Activated CD8-positive, alpha-beta T cell treated with anti-CD3 and anti-CD28 coated beads for 36 hours (primary cell): ENCODE results near the gene ARPIN. TPM values are rescaled to one million over a fixed set of nuclear protein-coding genes. Genes with fewer than 3 reads are reported as not detected.
"Not testable (repeated sequence)": the region's sequence is repeated elsewhere in the genome, so short reads cannot be mapped to it uniquely, and the experiment has no call there.

Experiments
- ATAC-seq: fragments of 200-7000 bp; cut with Tn5 transposase; one replicate; pipeline ENCODE4 v1.10.0; 2021; ENCODE audit warnings: mild to moderate bottlenecking, moderate library complexity
- CTCF ChIA-PET: fragments of 350-600 bp; sonication (Branson Sonifier 250); formaldehyde crosslinking; loops from one replicate; lab custom pipeline; 2021; ENCODE audit warnings: antibody characterized with exemption; lab: Charles Lee
- POLR2A ChIA-PET: fragments of 350-600 bp; sonication (Branson Sonifier 250); formaldehyde crosslinking; loops from one replicate; lab custom pipeline; 2021; ENCODE audit warnings: antibody characterized with exemption; lab: Charles Lee
- DNase-seq: peaks from one replicate; pipeline ENCODE4 v3.0.0-alpha.2; 2020
- H3K27ac Mint-ChIP-seq: one replicate; pipeline ENCODE4 v1.8.0; 2021; ENCODE audit warnings: mild to moderate bottlenecking, mixed read lengths
- H3K27me3 Mint-ChIP-seq: one replicate; pipeline ENCODE4 v1.8.0; 2021; ENCODE audit warnings: mixed read lengths
- H3K36me3 Mint-ChIP-seq: one replicate; pipeline ENCODE4 v1.8.0; 2021; ENCODE audit warnings: low read depth, mixed read lengths
- H3K4me1 Mint-ChIP-seq: one replicate; pipeline ENCODE4 v1.8.0; 2021; ENCODE audit warnings: low read depth, mixed read lengths
- H3K4me3 Mint-ChIP-seq: one replicate; pipeline ENCODE4 v1.8.0; 2021; ENCODE audit warnings: mild to moderate bottlenecking, moderate library complexity, mixed read lengths
- H3K9me3 Mint-ChIP-seq: one replicate; pipeline ENCODE4 v1.8.0; 2021; ENCODE audit warnings: mixed read lengths
- intact Hi-C: fragments of 100-400 bp; cut with micrococcal nuclease; formaldehyde crosslinking; loops from one replicate; pipeline ENCODE4 v1.10.0; 2022
- total RNA-seq, 2 experiments: library from RNA; stranded (reverse); gene quantifications; one replicate each; pipeline ENCODE4 v1.2.3, GENCODE V29; 2021
- TF ChIP-seq, protein P1 (sequence below): fragments of 200-600 bp; IDR thresholded peaks from one replicate; pipeline ENCODE4 v1.8.0; 2022; ENCODE audit warnings: antibody characterized with exemption, mild to moderate bottlenecking

Gene ARPIN
- total RNA-seq, 2 experiments from 2014 or later: not detected

DNA sequence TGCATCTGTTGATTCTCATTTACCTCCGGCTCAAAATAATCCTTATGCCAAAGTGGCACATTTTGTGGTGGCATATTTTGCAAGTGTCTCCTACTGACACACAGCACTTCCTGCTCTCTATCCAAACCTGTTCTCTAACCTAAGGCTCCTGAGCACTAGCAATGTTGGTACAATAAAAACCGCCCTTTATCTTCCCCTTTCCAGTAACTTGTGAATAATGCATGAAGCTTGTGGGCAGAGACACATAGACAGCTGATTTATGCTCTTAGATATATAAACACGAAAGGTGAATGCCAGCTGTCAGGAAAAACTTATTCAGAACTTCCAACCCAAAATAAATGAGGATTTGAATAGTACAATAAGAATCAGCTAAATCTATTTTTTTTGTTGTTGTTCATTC is 34.6 kb upstream of the ARPIN start:
- ChIA-PET CTCF (no interaction called here), POLR2A (no interaction called here)
- no peak overlapping the region for H3K4me3 Mint-ChIP-seq
- no peaks in the 10 kb centered on the region for H3K36me3 Mint-ChIP-seq
- no peaks in the 10 kb centered on the region for H3K4me1 Mint-ChIP-seq
- H3K27ac Mint-ChIP-seq: no peak overlapping the region
- no peaks in the 10 kb centered on the region for H3K9me3 Mint-ChIP-seq
- no peaks in the 10 kb centered on the region for H3K27me3 Mint-ChIP-seq
- ATAC-seq (no peak), DNase-seq (no peak)
- intact Hi-C loops: no loop called here
- TF ChIP-seq, protein P1, sequence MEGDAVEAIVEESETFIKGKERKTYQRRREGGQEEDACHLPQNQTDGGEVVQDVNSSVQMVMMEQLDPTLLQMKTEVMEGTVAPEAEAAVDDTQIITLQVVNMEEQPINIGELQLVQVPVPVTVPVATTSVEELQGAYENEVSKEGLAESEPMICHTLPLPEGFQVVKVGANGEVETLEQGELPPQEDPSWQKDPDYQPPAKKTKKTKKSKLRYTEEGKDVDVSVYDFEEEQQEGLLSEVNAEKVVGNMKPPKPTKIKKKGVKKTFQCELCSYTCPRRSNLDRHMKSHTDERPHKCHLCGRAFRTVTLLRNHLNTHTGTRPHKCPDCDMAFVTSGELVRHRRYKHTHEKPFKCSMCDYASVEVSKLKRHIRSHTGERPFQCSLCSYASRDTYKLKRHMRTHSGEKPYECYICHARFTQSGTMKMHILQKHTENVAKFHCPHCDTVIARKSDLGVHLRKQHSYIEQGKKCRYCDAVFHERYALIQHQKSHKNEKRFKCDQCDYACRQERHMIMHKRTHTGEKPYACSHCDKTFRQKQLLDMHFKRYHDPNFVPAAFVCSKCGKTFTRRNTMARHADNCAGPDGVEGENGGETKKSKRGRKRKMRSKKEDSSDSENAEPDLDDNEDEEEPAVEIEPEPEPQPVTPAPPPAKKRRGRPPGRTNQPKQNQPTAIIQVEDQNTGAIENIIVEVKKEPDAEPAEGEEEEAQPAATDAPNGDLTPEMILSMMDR: no peak

DNA sequence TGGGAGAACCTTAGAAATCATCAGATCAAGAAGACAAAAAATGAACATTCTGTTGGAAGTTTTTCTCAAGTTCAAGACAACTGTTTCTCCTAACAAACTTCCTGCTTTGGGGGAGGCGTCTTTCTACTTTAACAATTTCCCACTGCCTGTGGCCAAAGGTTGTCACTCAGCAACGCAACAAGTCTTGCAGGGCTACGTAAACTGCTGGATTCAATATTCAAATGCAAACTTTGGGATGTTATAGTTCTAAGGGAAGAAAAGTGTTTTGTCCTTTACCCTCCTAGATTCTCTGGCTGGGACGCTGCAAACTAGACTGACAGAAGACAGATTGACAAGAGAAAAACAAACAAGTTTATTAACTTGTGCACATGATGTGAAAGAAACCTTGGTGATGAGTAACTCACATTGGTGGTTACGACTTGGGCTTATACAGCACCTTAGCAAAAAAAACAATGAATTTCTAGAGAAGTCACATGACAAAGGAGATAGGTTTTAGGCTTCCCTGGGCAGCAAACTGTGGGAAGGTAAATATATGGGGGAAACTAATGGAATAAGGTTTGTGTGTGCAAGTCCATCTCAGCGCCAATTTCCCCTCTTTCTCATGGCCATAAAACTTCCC is 34.0 kb upstream of the ARPIN start:
- no peak for ATAC-seq
- H3K27me3 Mint-ChIP-seq: no peaks in the 10 kb centered on the region
- CTCF ChIA-PET: no interaction called here

GRCh38 chr15:89943721-89944120 is 31.0 kb upstream of the ARPIN start:
- H3K4me3 Mint-ChIP-seq, DNase-seq, intact Hi-C loops, H3K27ac Mint-ChIP-seq, ATAC-seq, CTCF ChIA-PET, H3K9me3 Mint-ChIP-seq, H3K27me3 Mint-ChIP-seq, POLR2A ChIA-PET, H3K4me1 Mint-ChIP-seq, H3K36me3 Mint-ChIP-seq: not testable (repeated sequence)

More for the DNA sequence above, 34.0 kb upstream of the ARPIN start:
- no peak overlapping the region for H3K4me3 Mint-ChIP-seq
- no peak overlapping the region for H3K27ac Mint-ChIP-seq
- no peak for DNase-seq
- no peaks in the 10 kb centered on the region for H3K4me1 Mint-ChIP-seq
- POLR2A ChIA-PET: no interaction called here
- TF ChIP-seq, protein P1: no peak
- no peaks in the 10 kb centered on the region for H3K9me3 Mint-ChIP-seq
- intact Hi-C loops: no loop called here
- H3K36me3 Mint-ChIP-seq: no peaks in the 10 kb centered on the region

DNA sequence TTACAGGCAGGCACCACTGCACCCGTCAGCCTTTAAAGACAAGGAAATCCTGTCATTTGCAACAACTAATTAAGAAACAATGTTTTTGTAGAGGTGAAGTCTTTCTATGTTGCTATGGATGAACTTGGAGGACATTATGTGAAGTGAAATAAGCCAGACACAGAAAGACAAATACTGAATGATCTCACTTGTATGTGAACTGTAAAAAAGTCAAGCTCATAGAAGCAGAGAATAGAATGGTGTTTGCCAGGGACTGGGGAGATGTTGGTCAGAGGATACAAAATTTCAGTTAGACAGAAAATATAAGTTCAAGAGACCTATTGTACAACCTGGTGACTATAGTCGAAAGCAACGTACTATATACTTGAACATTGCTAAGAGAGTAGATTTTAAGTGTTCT is 27.2 kb upstream of the ARPIN start:
- ChIA-PET CTCF (no interaction called here), POLR2A (interaction anchor here (0.6 to 0.8 kb wide), 2 partner anchors 8 to 103 kb away, joined by 3 read pairs; no protein-coding TSS in a partner anchor)
- no peak for DNase-seq
- intact Hi-C loops: no loop called here
- TF ChIP-seq, protein P1: no peak
- Mint-ChIP-seq H3K27ac (no peak overlapping the region), H3K36me3 (no peaks in the 10 kb centered on the region), H3K9me3 (no peaks in the 10 kb centered on the region), H3K4me3 (no peak overlapping the region), H3K27me3 (peaks cover 9% of the 10 kb centered on the region), H3K4me1 (peaks cover 14% of the 10 kb centered on the region)
- no peak for ATAC-seq

GRCh38 chr15:89939377-89939776 is 26.6 kb upstream of the ARPIN start:
- peaks cover 14% of the 10 kb centered on the region for H3K4me1 Mint-ChIP-seq
- CTCF ChIA-PET, H3K4me3 Mint-ChIP-seq, H3K9me3 Mint-ChIP-seq, DNase-seq, H3K27ac Mint-ChIP-seq, H3K36me3 Mint-ChIP-seq, H3K27me3 Mint-ChIP-seq, ATAC-seq, intact Hi-C loops: not testable (repeated sequence)
- POLR2A ChIA-PET: interaction anchor here (0.6 to 0.8 kb wide), 2 partner anchors 9 to 104 kb away, joined by 3 read pairs; no protein-coding TSS in a partner anchor
